Measurements from ENCODE around the gene LRIG1. TPM values are rescaled to one million over a fixed set of nuclear protein-coding genes. Genes with fewer than 3 reads are reported as not detected.

LRIG1 gene
- total and polyA plus RNA-seq, 9 of the 15 experiments (the other 6 are each of a cell fraction or from before 2014, with no cell fraction given): 0.05 to 0.38 (median 0.13) TPM; not detected in 3

- TF ChIP-seq ZNF583 (CRISPR knock-in tag; IDR thresholded peaks at IDR 0.05): no peak
- TF ChIP-seq SLC30A9 (CRISPR knock-in tag; IDR thresholded peaks at IDR 0.05): no peak
These were observed 38.7 kb upstream of the LRIG1 start (continued) for GRCh38 chr3:66539466-66539989.

- intact Hi-C loops (cut with micrococcal nuclease): no loop called here
- Histone ChIP-seq H2AFZ (ENCODE audit: low read depth, low read length) (no peak overlapping the region), H3K4me3 (no peak overlapping the region), H3K9me3 (replicated peaks; ENCODE audit: control insufficient read depth, insufficient read depth, low read depth, low read length) (no peaks in the 10 kb centered on the region), H4K20me1 (replicated peaks; ENCODE audit: control insufficient read depth, insufficient read depth, low read length) (no peaks in the 10 kb centered on the region), H3K9ac (ENCODE audit: insufficient read depth in 1 of 2, low read depth in 2 of 2, low read length in 2 of 2) (no peak overlapping the region), H3K9me1 (ENCODE audit: control insufficient read depth, insufficient read depth, low read length) (no peaks in the 10 kb centered on the region), H3K4me1 (replicated peaks in 1 of 2; ENCODE audit: control insufficient read depth in 2 of 2, insufficient read depth in 2 of 2, low read length in 2 of 2) (no peaks in the 10 kb centered on the region), H3K27me3 (ENCODE audit: control insufficient read depth in 2 of 2, insufficient read depth in 2 of 2, low read length in 2 of 2) (no peaks in the 10 kb centered on the region; a peak in 1 of 5 replicates), H3K27ac (ENCODE audit: extremely low read depth, low read depth, low read length) (no peak overlapping the region), H3K4me2 (ENCODE audit: insufficient read depth, low read length) (no peak overlapping the region), H3K79me2 (ENCODE audit: control insufficient read depth, insufficient read depth, low read length) (no peaks in the 10 kb centered on the region), H3K36me3 (ENCODE audit: control insufficient read depth, insufficient read depth, low read length) (no peaks in the 10 kb centered on the region)
- FAIRE-seq (no peak), ATAC-seq (no peak), DNase-seq (ENCODE audit: extremely low read depth in 1 of 4, low spot score in 3 of 4) (no peak)
- ChIA-PET CTCF (ENCODE audit: low intra/inter-chr PET ratio) (no interaction called here), POLR2A (no interaction called here)
- no peak for TF ChIP-seq SRSF9 (IDR thresholded peaks at IDR 0.05; ENCODE audit: borderline replicate concordance, low read depth, low read length)
- in situ Hi-C loops (cut with MboI): no loop called here
- BruUV-seq (replicated peaks): no TSS peak
These were observed 37.6 kb upstream of the LRIG1 start for GRCh38 chr3:66538390-66538789.

GRCh38 chr3:66537735-66538134, 36.9 kb upstream of the LRIG1 start:
- no peaks in the 10 kb centered on the region for H3K4me1 ChIP-seq (replicated peaks in 1 of 2; ENCODE audit: control insufficient read depth in 2 of 2, insufficient read depth in 2 of 2, low read length in 2 of 2)
- H2AFZ ChIP-seq (ENCODE audit: low read depth, low read length): no peak overlapping the region
- CTCF ChIA-PET (ENCODE audit: low intra/inter-chr PET ratio): no interaction called here

More at GRCh38 chr3:66537735-66538134, 36.9 kb upstream of the LRIG1 start:
- TF ChIP-seq CHD1 (IDR thresholded peaks at IDR 0.05; ENCODE audit: low read length) (no peak), TAL1 (IDR thresholded peaks at IDR 0.05) (no peak), NFIX (CRISPR knock-in tag; IDR thresholded peaks at IDR 0.05; ENCODE audit: low read depth) (no peak)
- WGBS (ENCODE audit: insufficient coverage, low coverage, missing lambda C conversion rate): 0% methylated on average over 5 of the region's 7 CpGs
- no TSS peak for BruUV-seq (replicated peaks)
- no peak for FAIRE-seq
- ATAC-seq: no peak
- H3K9ac ChIP-seq (ENCODE audit: insufficient read depth in 1 of 2, low read depth in 2 of 2, low read length in 2 of 2): no peak overlapping the region
- POLR2A ChIA-PET: interaction anchor here (0.6 kb wide), 1 partner anchor 120 kb away, joined by 3 read pairs; no protein-coding TSS in a partner anchor
- H3K36me3 ChIP-seq (ENCODE audit: control insufficient read depth, insufficient read depth, low read length): no peaks in the 10 kb centered on the region
- intact Hi-C loops (cut with micrococcal nuclease): no loop called here
- no peak overlapping the region for H3K4me2 ChIP-seq (ENCODE audit: insufficient read depth, low read length)
- no peak overlapping the region for H3K4me3 ChIP-seq
- no peaks in the 10 kb centered on the region for H3K9me3 ChIP-seq (replicated peaks; ENCODE audit: control insufficient read depth, insufficient read depth, low read depth, low read length)
- H3K27ac ChIP-seq (ENCODE audit: extremely low read depth, low read depth, low read length): no peak overlapping the region
- H3K27me3 ChIP-seq (ENCODE audit: control insufficient read depth in 2 of 2, insufficient read depth in 2 of 2, low read length in 2 of 2): no peaks in the 10 kb centered on the region; a peak in 1 of 5 replicates
- H3K79me2 ChIP-seq (ENCODE audit: control insufficient read depth, insufficient read depth, low read length): no peaks in the 10 kb centered on the region
- H4K20me1 ChIP-seq (replicated peaks; ENCODE audit: control insufficient read depth, insufficient read depth, low read length): no peaks in the 10 kb centered on the region
- in situ Hi-C loops (cut with MboI): no loop called here
- H3K9me1 ChIP-seq (ENCODE audit: control insufficient read depth, insufficient read depth, low read length): no peaks in the 10 kb centered on the region
- no peak for DNase-seq (ENCODE audit: extremely low read depth in 1 of 4, low spot score in 3 of 4)
